NT2/D1 (cell line): ENCODE results near the gene GGA3.

ENCODE experiments used
- YY1 ChIP-seq: IDR thresholded peaks from 2 replicates; pipeline ENCODE4 v1.6.1; 2011; ENCODE audit not compliant: insufficient read length, insufficient read depth
- ZNF274 ChIP-seq: IDR thresholded peaks from 2 replicates; pipeline ENCODE4 v1.6.1; 2011; ENCODE audit warnings: mild to moderate bottlenecking, low read depth, low read length

- TF ChIP-seq ZNF274 (no peak), YY1 (no peak)
Observed at GRCh38 chr17:75270218-75270965, 9.0 kb upstream of the GGA3 start.
